OCI-LY7 (cell line): ENCODE data around the gene AFF2.

Experiments used
- CTCF ChIP-seq: fragments of 200-600 bp; sonication (generic); conservative IDR thresholded peaks from 2 replicates; pipeline ENCODE4 v1.5.1; 2014; ENCODE audit warnings: mild to moderate bottlenecking, antibody characterized with exemption, low read length, moderate library complexity, mixed read lengths
- EZH2phosphoT487 ChIP-seq: fragments of 200-600 bp; sonication (generic); IDR thresholded peaks from 2 replicates; pipeline ENCODE4 v1.6.1; 2018; ENCODE audit warnings: low read depth, borderline replicate concordance, mild to moderate bottlenecking, mixed run types, antibody characterized with exemption, low read length, moderate library complexity, mixed read lengths

DNA sequence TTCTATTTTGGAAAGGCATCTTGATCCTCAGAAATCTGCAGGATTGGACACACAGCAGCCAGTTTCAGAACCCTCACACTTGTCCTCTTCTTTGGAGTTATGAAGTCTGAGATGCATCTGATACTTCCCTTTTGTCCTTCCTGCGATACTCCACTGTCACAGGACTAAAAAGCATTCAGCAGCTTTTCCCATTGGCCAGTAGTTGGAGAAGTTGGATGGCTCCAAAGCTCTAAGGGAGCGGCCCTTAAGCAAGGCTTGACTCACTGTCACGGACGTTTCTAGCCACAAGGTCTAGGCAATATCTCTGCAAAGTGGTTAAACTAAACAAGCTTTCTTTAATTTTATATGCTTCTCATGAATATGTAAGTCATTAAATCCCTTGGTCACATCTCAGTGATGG, 417.0 kb downstream of the AFF2 start:
- TF ChIP-seq CTCF = no peak
- TF ChIP-seq EZH2phosphoT487 = no peak
